Neural progenitor cell (in vitro differentiated cells): ENCODE measurements around the gene TMED9. TPM values are rescaled to one million over a fixed set of nuclear protein-coding genes. Genes with fewer than 3 reads are reported as not detected.

Source experiments
- DNase-seq: peaks from one replicate; pipeline ENCODE4 v3.0.0-alpha.2; 2016; ENCODE audit warnings: low spot score
- H2AFZ ChIP-seq: fragments of 200-600 bp; sonication (generic); replicated peaks from 2 replicates; pipeline ENCODE4 v1.6.1; 2016; ENCODE audit warnings: antibody characterized with exemption
- H3F3A ChIP-seq: fragments of 200-600 bp; sonication (generic); 2 replicates; pipeline ENCODE4 v1.6.1; 2016; ENCODE audit warnings: antibody characterized with exemption, low read depth
- H3K27ac ChIP-seq: fragments of 200-600 bp; sonication (generic); 2 replicates; pipeline ENCODE4 v1.5.1; 2016; ENCODE audit warnings: mild to moderate bottlenecking
- H3K27me3 ChIP-seq: fragments of 200-600 bp; sonication (generic); 2 replicates; pipeline ENCODE4 v1.6.1; 2016; ENCODE audit warnings: mild to moderate bottlenecking, moderate library complexity
- H3K36me3 ChIP-seq: fragments of 200-600 bp; sonication (generic); 2 replicates; pipeline ENCODE4 v1.5.1; 2016
- H3K4me1 ChIP-seq: fragments of 200-600 bp; sonication (generic); 2 replicates; pipeline ENCODE4 v1.6.1; 2016; ENCODE audit warnings: mixed run types
- H3K4me2 ChIP-seq: fragments of 200-600 bp; sonication (generic); 2 replicates; pipeline ENCODE4 v1.6.1; 2016
- H3K4me3 ChIP-seq: fragments of 200-600 bp; sonication (generic); 2 replicates; pipeline ENCODE4 v1.5.1; 2016
- H3K79me2 ChIP-seq: fragments of 200-600 bp; sonication (generic); 2 replicates; pipeline ENCODE4 v1.6.1; 2016; ENCODE audit warnings: low read depth
- H3K9ac ChIP-seq: fragments of 200-600 bp; sonication (generic); 2 replicates; pipeline ENCODE4 v1.6.1; 2016
- H3K9me3 ChIP-seq: fragments of 200-600 bp; sonication (generic); 2 replicates; pipeline ENCODE4 v1.5.1; 2016; ENCODE audit warnings: low read depth
- H4K20me1 ChIP-seq: fragments of 200-600 bp; sonication (generic); 2 replicates; pipeline ENCODE4 v1.6.1; 2016; ENCODE audit warnings: low read depth
- H3K27ac Mint-ChIP-seq: 3 replicates; pipeline ENCODE4 v1.8.0; 2021; ENCODE audit warnings: mixed read lengths
- H3K27me3 Mint-ChIP-seq: 2 replicates; pipeline ENCODE4 v1.8.0; 2022; ENCODE audit warnings: low read depth, mild to moderate bottlenecking, inconsistent platforms, moderate library complexity, mixed read lengths; ENCODE audit not compliant: insufficient read depth
- H3K36me3 Mint-ChIP-seq: 3 replicates; pipeline ENCODE4 v1.8.0; 2021; ENCODE audit warnings: mixed read lengths
- H3K4me1 Mint-ChIP-seq: 3 replicates; pipeline ENCODE4 v1.8.0; 2021; ENCODE audit warnings: mixed read lengths
- H3K4me3 Mint-ChIP-seq: 3 replicates; pipeline ENCODE4 v1.8.0; 2021; ENCODE audit warnings: mild to moderate bottlenecking, moderate library complexity, mixed read lengths
- H3K9me3 Mint-ChIP-seq: 3 replicates; pipeline ENCODE4 v1.8.0; 2020; ENCODE audit warnings: mixed read lengths
- EZH2 ChIP-seq: fragments of 200-600 bp; sonication (generic); IDR thresholded peaks from 2 replicates; pipeline ENCODE4 v1.6.1; 2017; ENCODE audit warnings: antibody characterized with exemption, mild to moderate bottlenecking, moderate library complexity
- EZH2phosphoT487 ChIP-seq: fragments of 200-600 bp; sonication (generic); IDR thresholded peaks from 2 replicates; pipeline ENCODE4 v1.6.1; 2017; ENCODE audit warnings: antibody characterized with exemption
- total RNA-seq: library from RNA; depleted of rRNA; stranded (reverse); fragments of >200 nt; gene quantifications from 2 replicates; pipeline ENCODE4 v1.2.3, GENCODE V29; 2015; ENCODE audit warnings: low replicate concordance
- TF ChIP-seq, protein P1 (sequence below): fragments of 200-600 bp; sonication (generic); IDR thresholded peaks from 2 replicates; pipeline ENCODE4 v1.5.1; 2017; ENCODE audit warnings: antibody characterized with exemption, mild to moderate bottlenecking

Gene TMED9
- total RNA-seq, 1 donor from 2014 or later = 30.9 TPM

- Histone ChIP-seq H3K4me2 (no peak overlapping the region), H3K9ac (no peak overlapping the region), H3K4me1 (no peaks in the 10 kb centered on the region), H3K9me3 (no peaks in the 10 kb centered on the region), H3K27ac (no peak overlapping the region), H3K27me3 (peaks cover 22% of the 10 kb centered on the region), H3F3A (peaks cover 12% of the 10 kb centered on the region), H3K79me2 (peaks cover 4% of the 10 kb centered on the region), H3K36me3 (no peaks in the 10 kb centered on the region), H3K4me3 (no peak overlapping the region), H4K20me1 (no peaks in the 10 kb centered on the region), H2AFZ (no peak overlapping the region)
- Mint-ChIP-seq H3K4me1 (peaks cover 19% of the 10 kb centered on the region), H3K27ac (no peak overlapping the region), H3K9me3 (no peaks in the 10 kb centered on the region), H3K36me3 (peaks cover 18% of the 10 kb centered on the region), H3K4me3 (peak overlapping the region; percentile 84), H3K27me3 (peaks cover 7% of the 10 kb centered on the region)
- no peak for DNase-seq
- no peak for TF ChIP-seq EZH2
- no peak for TF ChIP-seq EZH2phosphoT487
- TF ChIP-seq, protein P1, sequence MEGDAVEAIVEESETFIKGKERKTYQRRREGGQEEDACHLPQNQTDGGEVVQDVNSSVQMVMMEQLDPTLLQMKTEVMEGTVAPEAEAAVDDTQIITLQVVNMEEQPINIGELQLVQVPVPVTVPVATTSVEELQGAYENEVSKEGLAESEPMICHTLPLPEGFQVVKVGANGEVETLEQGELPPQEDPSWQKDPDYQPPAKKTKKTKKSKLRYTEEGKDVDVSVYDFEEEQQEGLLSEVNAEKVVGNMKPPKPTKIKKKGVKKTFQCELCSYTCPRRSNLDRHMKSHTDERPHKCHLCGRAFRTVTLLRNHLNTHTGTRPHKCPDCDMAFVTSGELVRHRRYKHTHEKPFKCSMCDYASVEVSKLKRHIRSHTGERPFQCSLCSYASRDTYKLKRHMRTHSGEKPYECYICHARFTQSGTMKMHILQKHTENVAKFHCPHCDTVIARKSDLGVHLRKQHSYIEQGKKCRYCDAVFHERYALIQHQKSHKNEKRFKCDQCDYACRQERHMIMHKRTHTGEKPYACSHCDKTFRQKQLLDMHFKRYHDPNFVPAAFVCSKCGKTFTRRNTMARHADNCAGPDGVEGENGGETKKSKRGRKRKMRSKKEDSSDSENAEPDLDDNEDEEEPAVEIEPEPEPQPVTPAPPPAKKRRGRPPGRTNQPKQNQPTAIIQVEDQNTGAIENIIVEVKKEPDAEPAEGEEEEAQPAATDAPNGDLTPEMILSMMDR = no peak
These were observed 6.5 kb downstream of the TMED9 start for GRCh38 chr5:177598477-177598876.

DNA sequence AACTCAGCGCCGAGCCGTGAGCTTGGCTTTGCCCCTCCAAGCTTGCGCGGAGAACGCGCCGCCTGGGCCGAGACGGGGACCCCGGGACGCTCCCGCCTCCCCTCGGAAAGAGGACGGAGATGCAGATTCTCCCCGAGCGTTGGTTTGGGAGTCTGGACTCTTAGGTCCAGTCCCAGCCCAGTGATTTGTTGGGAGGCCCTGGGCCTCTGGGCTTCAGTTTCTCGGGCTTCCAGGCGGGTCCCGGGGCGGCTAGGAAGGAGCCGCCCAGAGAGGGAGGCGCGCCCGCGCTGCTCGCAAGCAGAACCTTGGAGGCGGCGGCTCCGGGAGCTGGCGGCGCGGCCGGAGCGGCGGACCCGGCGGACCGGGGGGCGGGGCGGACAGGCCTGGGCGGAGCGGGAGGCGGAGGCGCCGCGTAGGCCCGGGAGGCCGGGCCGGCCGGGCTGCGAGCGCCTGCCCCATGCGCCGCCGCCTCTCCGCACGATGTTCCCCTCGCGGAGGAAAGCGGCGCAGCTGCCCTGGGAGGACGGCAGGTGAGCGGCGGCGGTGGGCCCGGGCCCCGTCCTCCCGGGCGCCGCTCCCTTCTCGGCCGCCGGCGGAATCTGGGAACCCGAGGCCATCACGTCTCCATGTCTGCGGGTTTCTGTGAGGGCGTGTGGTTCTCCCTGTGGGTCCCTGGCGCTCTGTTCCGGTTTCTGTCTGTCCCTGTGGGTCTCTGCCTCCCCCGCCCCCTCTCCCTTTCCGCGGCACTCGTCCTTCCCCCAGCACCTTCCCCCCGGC, 7.9 kb downstream of the TMED9 start, which contains the start of gene B4GALT7:
Gene B4GALT7, plus strand, starts transcription at position 402 of the 777 bp plus-strand sequence. Its CDS starts 79 bp downstream, at position 481.
- Histone ChIP-seq H3K79me2 (peaks cover 4% of the 10 kb centered on the region), H4K20me1 (no peaks in the 10 kb centered on the region), H2AFZ (peak within 1 kb of the TSS; percentile 95), H3K4me2 (peak within 1 kb of the TSS; percentile 85), H3K4me1 (no peaks in the 10 kb centered on the region), H3K36me3 (no peaks in the 10 kb centered on the region), H3K9me3 (no peaks in the 10 kb centered on the region), H3K27me3 (peaks cover 22% of the 10 kb centered on the region), H3K27ac (no peak within 1 kb of the TSS), H3K9ac (peak within 1 kb of the TSS; percentile 64), H3K4me3 (peak within 1 kb of the TSS; percentile 56), H3F3A (peaks cover 12% of the 10 kb centered on the region)
- no peaks in the 10 kb centered on the region for H3K9me3 Mint-ChIP-seq
- H3K27me3 Mint-ChIP-seq = peaks cover 7% of the 10 kb centered on the region
- H3K27ac Mint-ChIP-seq = peak within 1 kb of the TSS; percentile 90
- TF ChIP-seq EZH2 (peak; percentile 35), EZH2phosphoT487 (no peak)
- peak within 1 kb of the TSS; percentile 96 for H3K4me3 Mint-ChIP-seq
- peaks cover 18% of the 10 kb centered on the region for H3K4me1 Mint-ChIP-seq
- peak; percentile 94 for DNase-seq
- H3K36me3 Mint-ChIP-seq = peaks cover 10% of the 10 kb centered on the region

- TF ChIP-seq, protein P1 = no peak
- TF ChIP-seq EZH2phosphoT487 = no peak
- no peak for TF ChIP-seq EZH2
- H3K4me1 Mint-ChIP-seq = peaks cover 18% of the 10 kb centered on the region
- H3K4me2 ChIP-seq = peak overlapping the region; percentile 80
- H3K27ac ChIP-seq = no peak overlapping the region
- H3K27me3 ChIP-seq = peaks cover 22% of the 10 kb centered on the region
- peak overlapping the region; percentile 90 for H3K27ac Mint-ChIP-seq
- H3K4me3 Mint-ChIP-seq = peak overlapping the region; percentile 96
- DNase-seq = no peak
- H2AFZ ChIP-seq = peak overlapping the region; percentile 40
- peaks cover 7% of the 10 kb centered on the region for H3K27me3 Mint-ChIP-seq
- no peaks in the 10 kb centered on the region for H3K4me1 ChIP-seq
- H3K79me2 ChIP-seq = peaks cover 4% of the 10 kb centered on the region
- peaks cover 11% of the 10 kb centered on the region for H3K36me3 Mint-ChIP-seq
- peak overlapping the region; percentile 56 for H3K4me3 ChIP-seq
- no peaks in the 10 kb centered on the region for H3K9me3 Mint-ChIP-seq
- peak overlapping the region; percentile 64 for H3K9ac ChIP-seq
- no peaks in the 10 kb centered on the region for H3K36me3 ChIP-seq
- peaks cover 12% of the 10 kb centered on the region for H3F3A ChIP-seq
- H4K20me1 ChIP-seq = no peaks in the 10 kb centered on the region
- H3K9me3 ChIP-seq = no peaks in the 10 kb centered on the region
These were observed 8.6 kb downstream of the TMED9 start for GRCh38 chr5:177600508-177601018.

GRCh38 chr5:177601126-177601525, 9.1 kb downstream of the TMED9 start:
- Histone ChIP-seq H3K4me2 (peak overlapping the region; percentile 80), H2AFZ (no peak overlapping the region), H3K27me3 (peaks cover 22% of the 10 kb centered on the region), H3K27ac (no peak overlapping the region), H3K9me3 (no peaks in the 10 kb centered on the region), H3K4me1 (no peaks in the 10 kb centered on the region), H3K79me2 (peaks cover 4% of the 10 kb centered on the region), H3K4me3 (peak overlapping the region; percentile 56), H3K9ac (no peak overlapping the region), H4K20me1 (no peaks in the 10 kb centered on the region), H3F3A (peaks cover 12% of the 10 kb centered on the region), H3K36me3 (no peaks in the 10 kb centered on the region)
- Mint-ChIP-seq H3K36me3 (peaks cover 6% of the 10 kb centered on the region), H3K27ac (no peak overlapping the region), H3K9me3 (no peaks in the 10 kb centered on the region), H3K27me3 (peaks cover 7% of the 10 kb centered on the region), H3K4me1 (peaks cover 18% of the 10 kb centered on the region), H3K4me3 (peak overlapping the region; percentile 96)
- TF ChIP-seq, protein P1 = no peak
- TF ChIP-seq EZH2phosphoT487 (no peak), EZH2 (no peak)
- no peak for DNase-seq
